Mucosa of descending colon (tissue), 3 donors: ENCODE data around the gene ITPK1. TPM values are rescaled to one million over a fixed set of nuclear protein-coding genes. Genes with fewer than 3 reads are reported as not detected.

Experiments
- ATAC-seq: fragments of 200-7000 bp; cut with Tn5 transposase; one replicate; pipeline ENCODE4 v1.9.1; 2020; ENCODE audit warnings: mild to moderate bottlenecking, moderate library complexity
- DNase-seq, 3 donors: peaks; one replicate each; pipeline ENCODE4 v3.0.0-alpha.2; 2020
- H3K36me3 ChIP-seq: fragments of 200-600 bp; one replicate; pipeline ENCODE4 v1.8.0; 2021; ENCODE audit warnings: low read depth, mild to moderate bottlenecking
- H3K4me1 ChIP-seq: fragments of 200-600 bp; one replicate; pipeline ENCODE4 v1.8.0; 2021; ENCODE audit warnings: low read depth, mild to moderate bottlenecking
- H3K4me3 ChIP-seq: fragments of 200-600 bp; one replicate; pipeline ENCODE4 v1.8.0; 2021; ENCODE audit warnings: mild to moderate bottlenecking
- H3K9me3 ChIP-seq: fragments of 200-600 bp; one replicate; pipeline ENCODE4 v1.8.0; 2021; ENCODE audit warnings: mild to moderate bottlenecking
- intact Hi-C, 2 donors: fragments of 100-400 bp; cut with DNase I in 1 of 2; cut with micrococcal nuclease in 1 of 2; formaldehyde crosslinking; loops; one replicate each; pipeline versions ENCODE4 v1.11.0 to v1.11.1; 2022; cut with DNase I, micrococcal nuclease
- total RNA-seq, 3 donors: library from RNA; stranded (reverse); fragmentation: NEBNext Ultra II Directional in 2 of 3; extraction: Animal tissue kit (Norgen Biotek cat#: 25700) in 2 of 3; gene quantifications; one replicate each; pipeline versions ENCODE4 v1.2.1 to v1.2.4, GENCODE V29; 2021 to 2023
- TF ChIP-seq, protein P1 (sequence below): fragments of 200-600 bp; IDR thresholded peaks from one replicate; pipeline ENCODE4 v1.8.0; 2022; ENCODE audit warnings: antibody characterized with exemption, mild to moderate bottlenecking
- donor health status: DM: no; HTN: no; CAD: no; lungs with moderate emphysema.
- donor health status: DM: no; HTN: no; CAD: no.
- donor health status: DM: no; HTN: yes; CAD: no.

ITPK1 gene
- total RNA-seq, 3 donors from 2014 or later, result 134 to 165 (median 152) TPM

DNA sequence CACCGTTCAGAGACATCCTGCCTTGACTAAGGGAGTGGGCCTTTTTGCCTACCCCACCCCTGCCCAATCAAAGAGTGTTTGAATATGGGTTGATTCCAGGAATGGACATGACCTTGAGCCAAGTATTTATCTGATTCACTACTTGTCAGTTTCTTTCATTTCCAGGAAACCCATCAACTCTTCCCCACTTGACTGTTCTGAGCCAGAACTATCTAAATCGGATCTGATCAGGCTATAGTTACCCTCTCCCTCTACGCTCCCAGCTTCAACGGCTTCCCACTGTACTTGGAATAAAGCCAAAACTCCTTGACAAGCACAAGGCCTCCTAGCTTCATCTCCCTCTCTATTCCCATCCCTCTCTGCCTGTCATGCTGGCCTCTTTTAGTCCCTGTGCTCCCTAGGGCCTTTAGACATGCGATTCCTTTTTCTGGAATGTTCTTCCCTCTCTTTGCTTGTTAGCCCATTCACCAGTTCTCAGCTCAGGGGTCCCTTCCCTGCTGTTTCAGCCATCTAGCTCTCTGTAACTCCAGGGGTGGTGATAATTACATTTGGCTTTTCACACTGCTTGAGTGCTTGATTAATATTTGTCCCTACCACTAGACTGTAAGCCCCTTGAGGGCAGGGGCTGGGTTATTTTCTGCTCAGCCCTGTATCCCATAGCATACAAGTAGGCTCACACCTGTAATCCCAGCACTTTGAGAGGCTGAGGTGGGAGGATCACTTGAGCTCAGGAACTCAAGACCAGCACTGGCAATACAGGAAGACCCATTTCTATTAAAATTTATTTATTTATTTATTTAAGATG lies 5.5 kb upstream of the ITPK1 start:
- no peaks in the 10 kb centered on the region for H3K4me1 ChIP-seq
- H3K9me3 ChIP-seq, result no peaks in the 10 kb centered on the region
- intact Hi-C loops, result no loop called here
- H3K36me3 ChIP-seq, result no peaks in the 10 kb centered on the region
- DNase-seq (no peak), ATAC-seq (no peak)
- no peak overlapping the region for H3K4me3 ChIP-seq
- TF ChIP-seq, protein P1, sequence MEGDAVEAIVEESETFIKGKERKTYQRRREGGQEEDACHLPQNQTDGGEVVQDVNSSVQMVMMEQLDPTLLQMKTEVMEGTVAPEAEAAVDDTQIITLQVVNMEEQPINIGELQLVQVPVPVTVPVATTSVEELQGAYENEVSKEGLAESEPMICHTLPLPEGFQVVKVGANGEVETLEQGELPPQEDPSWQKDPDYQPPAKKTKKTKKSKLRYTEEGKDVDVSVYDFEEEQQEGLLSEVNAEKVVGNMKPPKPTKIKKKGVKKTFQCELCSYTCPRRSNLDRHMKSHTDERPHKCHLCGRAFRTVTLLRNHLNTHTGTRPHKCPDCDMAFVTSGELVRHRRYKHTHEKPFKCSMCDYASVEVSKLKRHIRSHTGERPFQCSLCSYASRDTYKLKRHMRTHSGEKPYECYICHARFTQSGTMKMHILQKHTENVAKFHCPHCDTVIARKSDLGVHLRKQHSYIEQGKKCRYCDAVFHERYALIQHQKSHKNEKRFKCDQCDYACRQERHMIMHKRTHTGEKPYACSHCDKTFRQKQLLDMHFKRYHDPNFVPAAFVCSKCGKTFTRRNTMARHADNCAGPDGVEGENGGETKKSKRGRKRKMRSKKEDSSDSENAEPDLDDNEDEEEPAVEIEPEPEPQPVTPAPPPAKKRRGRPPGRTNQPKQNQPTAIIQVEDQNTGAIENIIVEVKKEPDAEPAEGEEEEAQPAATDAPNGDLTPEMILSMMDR, result no peak

DNA sequence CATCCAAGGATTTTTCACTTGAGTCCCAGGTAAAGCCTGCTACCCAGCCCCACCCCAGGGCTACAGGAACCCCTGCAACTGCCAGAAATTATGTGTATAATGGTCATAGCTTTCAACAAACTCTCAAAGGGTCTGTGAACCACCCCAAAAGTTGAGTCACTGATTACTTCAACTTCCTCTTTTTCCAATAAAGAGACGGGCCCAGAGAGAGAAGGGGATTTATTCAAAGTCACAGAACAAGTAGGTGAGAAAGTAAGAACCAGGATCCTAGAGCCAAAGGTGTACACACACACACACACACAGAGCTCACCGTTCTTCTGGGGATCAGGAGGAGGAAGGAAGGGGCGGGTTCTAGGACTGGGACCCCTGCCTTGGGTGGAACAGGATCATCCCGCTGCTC lies 4.8 kb upstream of the ITPK1 start:
- DNase-seq, result no peak
- no peaks in the 10 kb centered on the region for H3K9me3 ChIP-seq
- intact Hi-C loops, result no loop called here
- H3K4me3 ChIP-seq, result no peak overlapping the region
- no peak for ATAC-seq
- H3K4me1 ChIP-seq, result no peaks in the 10 kb centered on the region
- TF ChIP-seq, protein P1, result no peak
- no peaks in the 10 kb centered on the region for H3K36me3 ChIP-seq

DNA sequence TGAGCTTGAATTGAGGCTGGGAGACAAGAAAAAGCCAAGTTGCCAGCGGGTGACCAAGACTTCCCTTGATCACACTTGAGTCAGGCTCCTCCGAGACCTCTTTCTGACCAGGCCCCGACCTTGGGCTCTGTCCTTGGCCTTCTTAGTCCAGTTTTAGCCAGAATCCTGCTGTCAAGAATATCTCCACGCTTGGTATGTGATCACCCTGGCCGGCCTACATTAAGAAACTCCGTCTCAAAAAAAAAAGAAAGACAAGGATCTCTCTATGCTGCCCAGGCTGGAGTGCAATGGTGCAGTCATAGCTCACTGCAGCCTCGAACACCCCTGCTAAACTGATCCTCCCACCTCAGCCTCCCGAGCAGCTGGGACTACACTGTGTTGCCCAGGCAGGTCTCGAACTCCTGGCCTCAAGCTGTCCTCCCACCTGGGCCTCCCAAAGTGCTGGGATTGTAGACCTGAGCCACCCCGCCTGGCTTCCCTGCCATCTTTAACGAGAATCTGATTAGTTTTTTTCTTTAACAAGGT lies 1.0 kb upstream of the ITPK1 start:
- H3K4me3 ChIP-seq, result no peak overlapping the region
- TF ChIP-seq, protein P1, result no peak
- H3K4me1 ChIP-seq, result peaks cover 14% of the 10 kb centered on the region
- intact Hi-C loops, result no loop called here
- H3K9me3 ChIP-seq, result no peaks in the 10 kb centered on the region
- no peaks in the 10 kb centered on the region for H3K36me3 ChIP-seq
- DNase-seq, result no peak
- ATAC-seq, result no peak

DNA sequence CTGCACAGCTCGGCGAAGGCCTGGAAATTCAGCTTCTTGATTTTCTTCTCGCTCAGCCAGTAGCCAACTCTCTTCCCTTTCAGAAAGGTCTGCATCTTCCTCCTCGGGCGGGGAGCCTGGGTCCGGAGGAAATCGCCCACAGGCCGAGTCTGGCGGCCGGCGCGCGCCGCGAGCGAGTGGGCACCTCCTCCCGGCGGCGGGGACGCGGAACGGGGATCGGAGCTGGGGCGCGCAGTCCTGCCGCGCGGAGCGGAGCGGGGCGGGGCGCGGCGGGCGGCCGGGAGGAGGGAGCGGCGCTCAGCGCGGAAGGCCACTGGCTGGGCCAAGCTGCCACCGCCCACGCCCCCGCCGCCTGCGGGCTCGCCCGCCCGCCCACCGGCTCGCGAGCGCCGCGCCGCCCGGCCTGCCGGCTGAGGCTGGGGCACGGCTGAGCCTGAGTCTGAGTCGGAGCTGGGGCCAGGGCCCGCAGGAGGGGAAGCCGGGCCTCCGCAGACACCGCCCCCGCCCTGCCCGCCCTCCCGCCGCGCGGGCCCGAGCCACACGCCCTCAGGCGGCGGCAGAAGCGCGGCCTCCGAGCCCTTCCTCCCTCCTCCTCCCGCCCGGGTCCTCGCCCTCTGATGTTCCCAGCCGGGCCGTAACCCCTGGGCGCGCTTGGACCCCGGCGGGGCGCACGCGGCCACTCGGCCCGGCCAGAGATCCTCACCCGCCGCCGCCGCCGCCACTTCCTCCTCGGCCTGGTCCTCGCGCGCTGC lies 480 bp downstream of the ITPK1 start:
- Histone ChIP-seq H3K4me1 (peaks cover 14% of the 10 kb centered on the region), H3K9me3 (no peaks in the 10 kb centered on the region), H3K36me3 (no peaks in the 10 kb centered on the region), H3K4me3 (peak overlapping the region; percentile 70)
- DNase-seq (peak; percentile 86 to 94 (median 94)), ATAC-seq (peak; percentile 88)
- intact Hi-C loops, result no loop called here
- TF ChIP-seq, protein P1, result peak; percentile 5

DNA sequence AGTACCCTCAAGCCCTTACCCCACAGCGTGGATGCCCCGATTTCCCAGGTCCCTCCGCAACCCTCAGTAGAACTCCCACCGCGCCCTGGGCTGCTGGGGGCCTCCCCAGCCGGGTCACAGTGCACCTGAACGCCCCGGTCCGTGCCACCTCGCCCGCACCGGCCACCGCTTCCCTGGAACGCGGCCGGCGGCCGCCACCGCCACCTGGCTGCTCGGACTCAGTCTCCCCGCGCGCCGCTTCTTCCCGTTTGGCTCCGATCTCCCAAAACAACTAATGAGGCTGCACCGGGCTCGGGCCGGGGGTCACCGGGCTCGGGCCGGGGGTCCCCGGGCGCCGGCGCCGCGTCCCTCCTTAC lies 1.0 kb downstream of the ITPK1 start:
- Histone ChIP-seq H3K36me3 (no peaks in the 10 kb centered on the region), H3K9me3 (no peaks in the 10 kb centered on the region), H3K4me3 (peak overlapping the region; percentile 70), H3K4me1 (peaks cover 14% of the 10 kb centered on the region)
- TF ChIP-seq, protein P1, result no peak
- intact Hi-C loops, result no loop called here
- ATAC-seq (peak; percentile 23), DNase-seq (peak; percentile 54 to 75 (median 70))
